H9 (cell line): ENCODE data around the gene SLC38A3. TPM values are rescaled to one million over a fixed set of nuclear protein-coding genes. Genes with fewer than 3 reads are reported as not detected.
A peak's percentile ranks its signal among the peaks of the same experiment; 100 is the strongest.

Experiments
- DNase-seq: peaks from one replicate; pipeline ENCODE4 v3.0.0-alpha.2; 2017
- H2AFZ ChIP-seq: one replicate; pipeline ENCODE4 v1.6.1; 2013; ENCODE audit warnings: mild to moderate bottlenecking, low read length, control low read depth, moderate library complexity
- H2AK5ac ChIP-seq: 2 replicates; pipeline ENCODE4 v1.6.1; 2013; ENCODE audit warnings: low read length, control low read depth, mixed read lengths; ENCODE audit not compliant: insufficient read length
- H2BK120ac ChIP-seq: one replicate; pipeline ENCODE4 v1.6.1; 2013; ENCODE audit warnings: low read depth, mild to moderate bottlenecking, low read length, control low read depth, inconsistent platforms; ENCODE audit not compliant: poor library complexity, severe bottlenecking
- H2BK12ac ChIP-seq: 2 replicates; pipeline ENCODE4 v1.6.1; 2013; ENCODE audit warnings: low read length, control low read depth, mixed read lengths, low read depth; ENCODE audit not compliant: insufficient read length
- H2BK15ac ChIP-seq: 2 replicates; pipeline ENCODE4 v1.6.1; 2013; ENCODE audit warnings: low read depth, low read length, control low read depth
- H2BK20ac ChIP-seq: one replicate; pipeline ENCODE4 v1.6.1; 2013; ENCODE audit warnings: low read depth, mild to moderate bottlenecking, low read length, control low read depth, inconsistent platforms; ENCODE audit not compliant: poor library complexity, severe bottlenecking
- H2BK5ac ChIP-seq: 2 replicates; pipeline ENCODE4 v1.6.1; 2013; ENCODE audit warnings: low read length, control low read depth, mixed read lengths; ENCODE audit not compliant: insufficient read length
- H3K14ac ChIP-seq: 2 replicates; pipeline ENCODE4 v1.6.1; 2013; ENCODE audit warnings: low read length, control low read depth; ENCODE audit not compliant: insufficient read depth
- H3K18ac ChIP-seq: 2 replicates; pipeline ENCODE4 v1.6.1; 2013; ENCODE audit warnings: low read depth, mild to moderate bottlenecking, mixed read lengths, low read length, control low read depth; ENCODE audit not compliant: insufficient read length
- H3K23ac ChIP-seq: 2 replicates; pipeline ENCODE4 v1.6.1; 2013; ENCODE audit warnings: low read length, control low read depth, mixed read lengths, low read depth; ENCODE audit not compliant: insufficient read length
- H3K23me2 ChIP-seq: 2 replicates; pipeline ENCODE4 v1.6.1; 2013; ENCODE audit warnings: low read depth, mild to moderate bottlenecking, mixed read lengths, low read length, control low read depth; ENCODE audit not compliant: insufficient read length, poor library complexity, severe bottlenecking
- H3K27ac ChIP-seq: 2 replicates; pipeline ENCODE4 v1.5.1; 2013; ENCODE audit warnings: low read length, control low read depth, mixed read lengths, low read depth; ENCODE audit not compliant: insufficient read length
- H3K27me3 ChIP-seq: 2 replicates; pipeline ENCODE4 v1.6.1; 2013; ENCODE audit warnings: low read length, control low read depth, inconsistent platforms; ENCODE audit not compliant: insufficient read depth
- H3K4ac ChIP-seq: 2 replicates; pipeline ENCODE4 v1.6.1; 2013; ENCODE audit warnings: low read depth, mild to moderate bottlenecking, control low read depth, inconsistent platforms, low read length, moderate library complexity
- H3K4me1 ChIP-seq: 2 replicates; pipeline ENCODE4 v1.6.1; 2013; ENCODE audit warnings: low read length, control low read depth, inconsistent platforms; ENCODE audit not compliant: insufficient read depth
- H3K4me2 ChIP-seq: 2 replicates; pipeline ENCODE4 v1.6.1; 2013; ENCODE audit warnings: low read length, control low read depth, mixed read lengths; ENCODE audit not compliant: insufficient read length, insufficient read depth
- H3K56ac ChIP-seq: 2 replicates; pipeline ENCODE4 v1.6.1; 2013; ENCODE audit warnings: low read depth, mild to moderate bottlenecking, mixed read lengths, low read length, control low read depth; ENCODE audit not compliant: insufficient read length
- H3K79me1 ChIP-seq: 2 replicates; pipeline ENCODE4 v1.6.1; 2013; ENCODE audit warnings: low read depth, mild to moderate bottlenecking, moderate library complexity, low read length, control low read depth, inconsistent platforms; ENCODE audit not compliant: insufficient read depth, poor library complexity, severe bottlenecking
- H3K79me2 ChIP-seq: 2 replicates; pipeline ENCODE4 v1.6.1; 2013; ENCODE audit warnings: low read length, control low read depth, inconsistent platforms; ENCODE audit not compliant: insufficient read depth
- H3K9ac ChIP-seq: 2 replicates; pipeline ENCODE4 v1.6.1; 2013; ENCODE audit warnings: low read length, control low read depth, mixed read lengths; ENCODE audit not compliant: insufficient read length; ENCODE audit errors: extremely low read depth
- H3K9me3 ChIP-seq: one replicate; pipeline ENCODE4 v1.6.1; 2013; ENCODE audit warnings: low read depth, low read length, inconsistent platforms; ENCODE audit not compliant: control insufficient read depth
- H3T11ph ChIP-seq: one replicate; pipeline ENCODE4 v1.6.1; 2013; ENCODE audit warnings: mild to moderate bottlenecking, low read length, control low read depth, inconsistent platforms
- H4K20me1 ChIP-seq: one replicate; pipeline ENCODE4 v1.6.1; 2013; ENCODE audit not compliant: control insufficient read depth, insufficient read length, insufficient read depth
- H4K5ac ChIP-seq: 2 replicates; pipeline ENCODE4 v1.6.1; 2013; ENCODE audit warnings: low read depth, mild to moderate bottlenecking, mixed read lengths, low read length, control low read depth; ENCODE audit not compliant: insufficient read length
- H4K8ac ChIP-seq: replicated peaks from 2 replicates; pipeline ENCODE4 v1.6.1; 2013; ENCODE audit warnings: low read length, control low read depth, mixed read lengths, low read depth; ENCODE audit not compliant: insufficient read length
- H4K91ac ChIP-seq: 2 replicates; pipeline ENCODE4 v1.6.1; 2013; ENCODE audit warnings: low read depth, mild to moderate bottlenecking, moderate library complexity, mixed read lengths, low read length, control low read depth; ENCODE audit not compliant: insufficient read length
- H3K27ac Mint-ChIP-seq, 3 experiments: 2 replicates in 2 of 3; 3 replicates in 1 of 3; pipeline ENCODE4 v1.8.0; 2020 to 2021; ENCODE audit warnings: mixed read lengths in 3 of 3, mild to moderate bottlenecking in 1 of 3, moderate library complexity in 1 of 3
- H3K27me3 Mint-ChIP-seq: 2 replicates; pipeline ENCODE4 v1.8.0; 2021; ENCODE audit warnings: low read depth, mild to moderate bottlenecking, moderate library complexity, mixed read lengths
- H3K36me3 Mint-ChIP-seq, 3 experiments: 2 replicates in 2 of 3; 3 replicates in 1 of 3; pipeline ENCODE4 v1.8.0; 2020 to 2021; ENCODE audit warnings: low read depth in 3 of 3, mixed read lengths in 3 of 3; ENCODE audit not compliant: insufficient read depth in 1 of 3
- H3K4me1 Mint-ChIP-seq, 2 experiments: 2 replicates each; pipeline ENCODE4 v1.8.0; 2020; ENCODE audit warnings: mixed read lengths in 2 of 2
- H3K4me3 Mint-ChIP-seq, 2 experiments: 2 replicates in 1 of 2; 3 replicates in 1 of 2; pipeline ENCODE4 v1.8.0; 2020 to 2021; ENCODE audit warnings: mild to moderate bottlenecking in 2 of 2, mixed read lengths in 2 of 2, moderate library complexity in 1 of 2
- H3K9me3 Mint-ChIP-seq, 2 experiments: 2 replicates in 1 of 2; 3 replicates in 1 of 2; pipeline ENCODE4 v1.8.0; 2020; ENCODE audit warnings: mild to moderate bottlenecking in 2 of 2, mixed read lengths in 2 of 2, moderate library complexity in 1 of 2
- CTCF ChIP-seq: fragments of 200-600 bp; sonication (generic); conservative IDR thresholded peaks from 3 replicates; pipeline ENCODE4 v1.8.0; 2021; ENCODE audit warnings: antibody characterized with exemption, mild to moderate bottlenecking
- WGBS: extraction: QIAGEN DNeasy Blood & Tissue Kit; methylation state at CpG from one replicate; pipeline ENCODE4 v1.1.7; 2013; ENCODE audit warnings: missing lambda C conversion rate, low lambda C conversion rate, mixed read lengths; ENCODE audit not compliant: insufficient read length; ENCODE audit errors: extremely low coverage; 5-methylcytosine and 5-hydroxymethylcytosine counted together
- total RNA-seq: library from RNA; stranded (reverse); gene quantifications from 2 replicates; pipeline ENCODE4 v1.2.1, GENCODE V29; 2021

The SLC38A3 gene
- total RNA-seq, 1 experiment from 2014 or later: 1.4 TPM

DNA sequence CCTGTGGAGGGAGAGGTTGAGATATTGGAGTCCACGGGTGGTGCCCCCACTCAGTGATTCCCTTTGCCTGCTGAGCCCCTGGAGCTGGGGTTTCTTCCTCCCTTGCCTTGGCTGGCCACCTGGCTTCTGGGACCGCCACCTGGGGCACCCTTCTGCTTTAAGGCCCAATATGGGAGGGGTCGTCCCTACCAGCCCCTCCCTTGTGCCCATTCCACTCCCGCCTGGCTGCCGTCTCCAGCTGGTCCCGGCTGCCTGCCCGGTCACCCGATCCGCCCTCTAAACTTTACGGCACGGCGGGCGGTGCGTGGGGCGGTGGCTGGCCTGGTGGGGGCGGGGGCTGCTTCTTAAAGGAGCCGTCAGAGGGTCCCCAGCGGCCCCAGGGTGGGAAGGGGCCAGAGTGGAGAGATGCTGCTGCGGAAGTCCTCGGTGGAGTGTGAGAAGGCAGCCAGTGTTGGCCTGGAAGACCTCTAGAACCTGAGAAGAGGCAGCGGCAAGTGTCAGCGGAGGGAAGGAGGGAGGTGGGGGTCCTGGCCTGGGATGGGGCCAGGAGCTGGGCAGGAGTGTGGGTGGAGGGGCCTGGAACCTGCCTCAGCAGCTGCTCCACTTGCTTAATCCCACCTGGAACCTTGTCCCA lies 62.3 kb downstream of the SLC38A3 start:
- Histone ChIP-seq H2AFZ (no peak overlapping the region), H3K4me1 (peaks cover 5% of the 10 kb centered on the region; the same call in 1 of the 2 replicates)

More for the DNA sequence above, 62.3 kb downstream of the SLC38A3 start:
- H2AK5ac ChIP-seq: no peak overlapping the region
- H3K56ac ChIP-seq: no peak overlapping the region
- H3K14ac ChIP-seq: peak overlapping the region; percentile 44; the same call in 1 of the 2 replicates
- H3K9me3 ChIP-seq: no peaks in the 10 kb centered on the region
- H3K4me1 Mint-ChIP-seq: peaks cover 48 to 67% of the 10 kb centered on the region in 2 experiments
- no peak overlapping the region for H2BK5ac ChIP-seq
- H4K5ac ChIP-seq: no peak overlapping the region
- no peak for DNase-seq
- H3K4me2 ChIP-seq: no peak overlapping the region
- TF ChIP-seq CTCF: no peak
- H4K8ac ChIP-seq: no peak overlapping the region
- no peaks in the 10 kb centered on the region for H3K27me3 ChIP-seq
- H3K4me3 Mint-ChIP-seq: peak overlapping the region in 1 of 2 experiments; percentile 38; a peak in 2 of 5 replicates
- no peak overlapping the region for H2BK12ac ChIP-seq
- H3K79me1 ChIP-seq: no peaks in the 10 kb centered on the region
- H3T11ph ChIP-seq: no peak overlapping the region
- H4K91ac ChIP-seq: no peak overlapping the region
- no peak overlapping the region; a peak in 1 of 7 replicates for H3K27ac Mint-ChIP-seq
- H3K4ac ChIP-seq: no peak overlapping the region
- no peak overlapping the region for H3K27ac ChIP-seq
- H3K9ac ChIP-seq: no peak overlapping the region
- no peaks in the 10 kb centered on the region for H3K79me2 ChIP-seq
- no peaks in the 10 kb centered on the region for H4K20me1 ChIP-seq
- H3K23ac ChIP-seq: no peak overlapping the region
- H3K36me3 Mint-ChIP-seq: no peaks in the 10 kb centered on the region
- no peak overlapping the region for H2BK15ac ChIP-seq
- peak overlapping the region; percentile 9 for H3K18ac ChIP-seq
- no peaks in the 10 kb centered on the region for H3K9me3 Mint-ChIP-seq
- H3K27me3 Mint-ChIP-seq: peaks cover 5% of the 10 kb centered on the region
- H3K23me2 ChIP-seq: no peaks in the 10 kb centered on the region
- no CpG with 5 or more reads among the region's 22 CpGs for WGBS
- no peak overlapping the region for H2BK20ac ChIP-seq
- no peak overlapping the region for H2BK120ac ChIP-seq
